HEK293 (cell line): ENCODE measurements around the gene CELF4.

Experiments used
- CTCF ChIA-PET: fragments of 350-600 bp; formaldehyde crosslinking; extraction: SDS; loops from one replicate; lab custom pipeline; 2021; ENCODE audit warnings: antibody characterized with exemption; lab: Yijun Ruan, JAX
- POLR2A ChIA-PET: fragments of 300-600 bp; formaldehyde crosslinking; extraction: SDS; loops from one replicate; lab custom pipeline; 2020; ENCODE audit warnings: antibody characterized with exemption, inconsistent platforms; lab: Yijun Ruan, JAX
- H3K27ac ChIP-seq: fragments of 200-500 bp; sonication (Bioruptor generic); 2 replicates; pipeline ENCODE4 v1.5.1; 2014; ENCODE audit warnings: low read depth, low read length, control low read depth, inconsistent platforms; ENCODE audit errors: extremely low read depth
- H3K36me3 ChIP-seq, 2 experiments: fragments of 200-500 bp in 1 of 2; sonication (Bioruptor generic) in 1 of 2; 1 replicate in 1 of 2; 2 replicates in 1 of 2; pipeline ENCODE4 v1.5.1; 2014 to 2017; ENCODE audit warnings: inconsistent platforms in 2 of 2, low read length in 2 of 2; ENCODE audit not compliant: control insufficient read depth in 2 of 2, insufficient read depth in 1 of 2
- H3K4me1 ChIP-seq: fragments of 200-500 bp; sonication (Bioruptor generic); 2 replicates; pipeline ENCODE4 v1.5.1; 2014; ENCODE audit warnings: mild to moderate bottlenecking, low read length, inconsistent platforms; ENCODE audit not compliant: control insufficient read depth, insufficient read depth
- H3K4me3 ChIP-seq: 2 replicates; pipeline ENCODE4 v1.5.1; 2011; ENCODE audit warnings: low read depth, mild to moderate bottlenecking, control low read depth, low read length, moderate library complexity
- H3K9me3 ChIP-seq: fragments of 200-500 bp; sonication (Bioruptor generic); 2 replicates; pipeline ENCODE4 v1.5.1; 2014; ENCODE audit warnings: low read depth, low read length, inconsistent platforms; ENCODE audit not compliant: control insufficient read depth, insufficient read depth
- GLI2 ChIP-seq: fragments of 450-650 bp; formaldehyde crosslinking; IDR thresholded peaks from 2 replicates; pipeline ENCODE4; 2017; ENCODE audit warnings: missing biosample characterization, missing genetic modification characterization, low read depth, borderline replicate concordance
- GLIS1 ChIP-seq: fragments of 450-650 bp; formaldehyde crosslinking; IDR thresholded peaks from 2 replicates; pipeline ENCODE4 v1.5.1; 2016; ENCODE audit warnings: missing biosample characterization, missing genetic modification characterization
- GLIS2 ChIP-seq: fragments of 450-650 bp; formaldehyde crosslinking; IDR thresholded peaks from 2 replicates; pipeline ENCODE4 v1.5.1; 2016; ENCODE audit warnings: missing biosample characterization, missing genetic modification characterization
- IKZF3 ChIP-seq: fragments of 450-650 bp; IDR thresholded peaks from 2 replicates; pipeline ENCODE4 v1.5.0; 2018; ENCODE audit warnings: missing biosample characterization, mild to moderate bottlenecking, missing genetic modification characterization, moderate library complexity
- KLF1 ChIP-seq: fragments of 450-650 bp; formaldehyde crosslinking; IDR thresholded peaks from 2 replicates; pipeline ENCODE4 v1.5.1; 2016; ENCODE audit warnings: missing biosample characterization, missing genetic modification characterization
- KLF9 ChIP-seq: fragments of 450-650 bp; formaldehyde crosslinking; IDR thresholded peaks from 2 replicates; pipeline ENCODE4 v1.5.1; 2016; ENCODE audit warnings: missing biosample characterization, missing genetic modification characterization, low read depth
- SP2 ChIP-seq: fragments of 450-650 bp; formaldehyde crosslinking; IDR thresholded peaks from 2 replicates; pipeline ENCODE4 v1.5.1; 2016; ENCODE audit warnings: missing biosample characterization, missing genetic modification characterization
- SP3 ChIP-seq: fragments of 450-650 bp; formaldehyde crosslinking; IDR thresholded peaks from 2 replicates; pipeline ENCODE4 v1.5.1; 2016; ENCODE audit warnings: missing biosample characterization, missing genetic modification characterization
- ZEB2 ChIP-seq: fragments of 450-650 bp; formaldehyde crosslinking; IDR thresholded peaks from 2 replicates; pipeline ENCODE4 v1.5.1; 2016; ENCODE audit warnings: missing biosample characterization, missing genetic modification characterization
- ZNF169 ChIP-seq: fragments of 450-650 bp; formaldehyde crosslinking; IDR thresholded peaks from 2 replicates; pipeline ENCODE4 v1.5.1; 2016; ENCODE audit warnings: missing biosample characterization, missing genetic modification characterization
- ZNF19 ChIP-seq: fragments of 450-650 bp; formaldehyde crosslinking; IDR thresholded peaks from 2 replicates; pipeline ENCODE4; 2016; ENCODE audit warnings: missing biosample characterization, missing genetic modification characterization, low read depth
- ZNF23 ChIP-seq: fragments of 450-650 bp; formaldehyde crosslinking; IDR thresholded peaks from 2 replicates; pipeline ENCODE4 v1.5.1; 2016; ENCODE audit warnings: missing biosample characterization, missing genetic modification characterization, borderline replicate concordance
- ZNF350 ChIP-seq: fragments of 450-650 bp; formaldehyde crosslinking; IDR thresholded peaks from 2 replicates; pipeline ENCODE4 v1.5.0; 2017; ENCODE audit warnings: missing biosample characterization, mild to moderate bottlenecking, missing genetic modification characterization
- ZNF366 ChIP-seq: fragments of 450-650 bp; formaldehyde crosslinking; conservative IDR thresholded peaks from 2 replicates; pipeline ENCODE4 v1.5.1; 2016; ENCODE audit warnings: missing biosample characterization, missing genetic modification characterization
- ZNF37A ChIP-seq: fragments of 450-650 bp; IDR thresholded peaks from 2 replicates; pipeline ENCODE4 v1.5.1; 2018; ENCODE audit warnings: missing biosample characterization, missing genetic modification characterization
- ZNF404 ChIP-seq: fragments of 450-650 bp; formaldehyde crosslinking; IDR thresholded peaks from 2 replicates; pipeline ENCODE4 v1.5.1; 2017; ENCODE audit warnings: missing biosample characterization, missing genetic modification characterization
- ZNF426 ChIP-seq: fragments of 450-650 bp; formaldehyde crosslinking; IDR thresholded peaks from 2 replicates; pipeline ENCODE4 v1.5.1; 2017; ENCODE audit warnings: missing biosample characterization, missing genetic modification characterization, mild to moderate bottlenecking, inconsistent platforms, moderate library complexity
- ZNF514 ChIP-seq: fragments of 450-650 bp; formaldehyde crosslinking; IDR thresholded peaks from 2 replicates; pipeline ENCODE4 v1.5.1; 2016; ENCODE audit warnings: missing biosample characterization, missing genetic modification characterization
- ZNF521 ChIP-seq: fragments of 450-650 bp; formaldehyde crosslinking; IDR thresholded peaks from 2 replicates; pipeline ENCODE4 v1.5.1; 2017; ENCODE audit warnings: missing biosample characterization, mild to moderate bottlenecking, missing genetic modification characterization
- ZNF530 ChIP-seq: fragments of 450-650 bp; formaldehyde crosslinking; IDR thresholded peaks from 2 replicates; pipeline ENCODE4 v1.5.1; 2016; ENCODE audit warnings: low read depth, missing biosample characterization, missing genetic modification characterization
- ZNF629 ChIP-seq: fragments of 450-650 bp; formaldehyde crosslinking; IDR thresholded peaks from 2 replicates; pipeline ENCODE4 v1.5.1; 2017; ENCODE audit warnings: missing biosample characterization, missing genetic modification characterization
- ZNF660 ChIP-seq: fragments of 450-650 bp; IDR thresholded peaks from 2 replicates; pipeline ENCODE4 v1.5.1; 2018; ENCODE audit warnings: missing biosample characterization, mild to moderate bottlenecking, missing genetic modification characterization
- ZNF701 ChIP-seq: fragments of 450-650 bp; formaldehyde crosslinking; IDR thresholded peaks from 2 replicates; pipeline ENCODE4 v1.5.1; 2016; ENCODE audit warnings: missing biosample characterization, missing genetic modification characterization
- ZNF837 ChIP-seq: fragments of 450-650 bp; formaldehyde crosslinking; IDR thresholded peaks from 2 replicates; pipeline ENCODE4 v1.5.1; 2016; ENCODE audit warnings: missing biosample characterization, missing genetic modification characterization
- ZSCAN23 ChIP-seq: fragments of 450-650 bp; formaldehyde crosslinking; IDR thresholded peaks from 2 replicates; pipeline ENCODE4 v1.5.1; 2016; ENCODE audit warnings: missing biosample characterization, missing genetic modification characterization
- TF ChIP-seq, protein P1 (sequence below): fragments of 450-650 bp; formaldehyde crosslinking; IDR thresholded peaks from 2 replicates; pipeline ENCODE4 v1.5.1; 2016; ENCODE audit warnings: missing biosample characterization, missing genetic modification characterization
- TF ChIP-seq, protein P2 (sequence below): fragments of 450-650 bp; formaldehyde crosslinking; IDR thresholded peaks from 2 replicates; pipeline ENCODE4 v1.5.1; 2016; ENCODE audit warnings: missing biosample characterization, missing genetic modification characterization
- TF ChIP-seq, protein P3 (sequence below): fragments of 450-650 bp; formaldehyde crosslinking; IDR thresholded peaks from 2 replicates; pipeline ENCODE4 v1.5.1; 2016; ENCODE audit warnings: missing biosample characterization, missing genetic modification characterization

Gene CELF4

GRCh38 chr18:37577051-37577611, 11.5 kb upstream of the CELF4 start:
- ChIA-PET POLR2A (no interaction called here), CTCF (interaction anchor here (1.8 kb wide), 1 partner anchor 14 kb away, joined by 4 read pairs; no protein-coding TSS in a partner anchor)
- Histone ChIP-seq H3K27ac (no peak overlapping the region), H3K9me3 (no peaks in the 10 kb centered on the region), H3K36me3 (no peaks in the 10 kb centered on the region), H3K4me3 (no peak overlapping the region), H3K4me1 (no peaks in the 10 kb centered on the region)
- TF ChIP-seq, protein P1, sequence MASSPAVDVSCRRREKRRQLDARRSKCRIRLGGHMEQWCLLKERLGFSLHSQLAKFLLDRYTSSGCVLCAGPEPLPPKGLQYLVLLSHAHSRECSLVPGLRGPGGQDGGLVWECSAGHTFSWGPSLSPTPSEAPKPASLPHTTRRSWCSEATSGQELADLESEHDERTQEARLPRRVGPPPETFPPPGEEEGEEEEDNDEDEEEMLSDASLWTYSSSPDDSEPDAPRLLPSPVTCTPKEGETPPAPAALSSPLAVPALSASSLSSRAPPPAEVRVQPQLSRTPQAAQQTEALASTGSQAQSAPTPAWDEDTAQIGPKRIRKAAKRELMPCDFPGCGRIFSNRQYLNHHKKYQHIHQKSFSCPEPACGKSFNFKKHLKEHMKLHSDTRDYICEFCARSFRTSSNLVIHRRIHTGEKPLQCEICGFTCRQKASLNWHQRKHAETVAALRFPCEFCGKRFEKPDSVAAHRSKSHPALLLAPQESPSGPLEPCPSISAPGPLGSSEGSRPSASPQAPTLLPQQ, result 0 out of 2 replicates have a peak, but pooled peaks have one; percentile 49
- no peak for TF ChIP-seq ZNF350 (tag by site-specific recombination)
- TF ChIP-seq KLF1 (tag by site-specific recombination), result peak; percentile 35; the same call in 1 of the 2 replicates

- Histone ChIP-seq H3K4me1 (no peaks in the 10 kb centered on the region), H3K9me3 (no peaks in the 10 kb centered on the region), H3K4me3 (no peak overlapping the region), H3K36me3 (no peaks in the 10 kb centered on the region), H3K27ac (no peak overlapping the region)
- ChIA-PET POLR2A (no interaction called here), CTCF (no interaction called here)
- no peak for TF ChIP-seq ZNF837 (tag by site-specific recombination)
- TF ChIP-seq ZNF404, result no peak
- TF ChIP-seq ZNF23 (tag by site-specific recombination), result no peak
- TF ChIP-seq GLIS2 (tag by site-specific recombination), result no peak
- TF ChIP-seq ZSCAN23 (tag by site-specific recombination), result no peak
- no peak for TF ChIP-seq ZNF514 (tag by site-specific recombination)
- no peak for TF ChIP-seq ZNF426 (tag by site-specific recombination)
- no peak for TF ChIP-seq ZEB2 (tag by site-specific recombination)
- TF ChIP-seq, all 188 proteins: peak for 0
Observed at GRCh38 chr18:37575646-37576045, 10.0 kb upstream of the CELF4 start.

GRCh38 chr18:37574113-37574512, 8.5 kb upstream of the CELF4 start:
- ChIA-PET CTCF (no interaction called here), POLR2A (no interaction called here)
- no peaks in the 10 kb centered on the region for H3K36me3 ChIP-seq
- H3K9me3 ChIP-seq, result no peaks in the 10 kb centered on the region
- H3K4me3 ChIP-seq, result no peak overlapping the region
- H3K4me1 ChIP-seq, result no peaks in the 10 kb centered on the region
- no peak overlapping the region for H3K27ac ChIP-seq
- no peak for TF ChIP-seq ZNF37A (tag by site-specific recombination)
- no peak for TF ChIP-seq ZNF521 (tag by site-specific recombination)
- peak; percentile 22; the same call in 1 of the 2 replicates for TF ChIP-seq SP2 (tag by site-specific recombination)
- TF ChIP-seq ZNF530 (tag by site-specific recombination), result no peak
- no peak for TF ChIP-seq ZNF19 (tag by site-specific recombination)
- no peak for TF ChIP-seq ZNF23 (tag by site-specific recombination)
- no peak for TF ChIP-seq ZNF701
- 0 out of 2 replicates have a peak, but pooled peaks have one; percentile 13 for TF ChIP-seq SP3 (tag by site-specific recombination)
- no peak for TF ChIP-seq GLI2 (tag by site-specific recombination)
- TF ChIP-seq, protein P2, sequence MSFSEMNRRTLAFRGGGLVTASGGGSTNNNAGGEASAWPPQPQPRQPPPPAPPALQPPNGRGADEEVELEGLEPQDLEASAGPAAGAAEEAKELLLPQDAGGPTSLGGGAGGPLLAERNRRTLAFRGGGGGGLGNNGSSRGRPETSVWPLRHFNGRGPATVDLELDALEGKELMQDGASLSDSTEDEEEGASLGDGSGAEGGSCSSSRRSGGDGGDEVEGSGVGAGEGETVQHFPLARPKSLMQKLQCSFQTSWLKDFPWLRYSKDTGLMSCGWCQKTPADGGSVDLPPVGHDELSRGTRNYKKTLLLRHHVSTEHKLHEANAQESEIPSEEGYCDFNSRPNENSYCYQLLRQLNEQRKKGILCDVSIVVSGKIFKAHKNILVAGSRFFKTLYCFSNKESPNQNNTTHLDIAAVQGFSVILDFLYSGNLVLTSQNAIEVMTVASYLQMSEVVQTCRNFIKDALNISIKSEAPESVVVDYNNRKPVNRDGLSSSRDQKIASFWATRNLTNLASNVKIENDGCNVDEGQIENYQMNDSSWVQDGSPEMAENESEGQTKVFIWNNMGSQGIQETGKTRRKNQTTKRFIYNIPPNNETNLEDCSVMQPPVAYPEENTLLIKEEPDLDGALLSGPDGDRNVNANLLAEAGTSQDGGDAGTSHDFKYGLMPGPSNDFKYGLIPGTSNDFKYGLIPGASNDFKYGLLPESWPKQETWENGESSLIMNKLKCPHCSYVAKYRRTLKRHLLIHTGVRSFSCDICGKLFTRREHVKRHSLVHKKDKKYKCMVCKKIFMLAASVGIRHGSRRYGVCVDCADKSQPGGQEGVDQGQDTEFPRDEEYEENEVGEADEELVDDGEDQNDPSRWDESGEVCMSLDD, result 0 out of 2 replicates have a peak, but pooled peaks have one; percentile 23
- TF ChIP-seq ZNF169, result no peak
- TF ChIP-seq GLIS1, result peak; percentile 89
- TF ChIP-seq, protein P3, sequence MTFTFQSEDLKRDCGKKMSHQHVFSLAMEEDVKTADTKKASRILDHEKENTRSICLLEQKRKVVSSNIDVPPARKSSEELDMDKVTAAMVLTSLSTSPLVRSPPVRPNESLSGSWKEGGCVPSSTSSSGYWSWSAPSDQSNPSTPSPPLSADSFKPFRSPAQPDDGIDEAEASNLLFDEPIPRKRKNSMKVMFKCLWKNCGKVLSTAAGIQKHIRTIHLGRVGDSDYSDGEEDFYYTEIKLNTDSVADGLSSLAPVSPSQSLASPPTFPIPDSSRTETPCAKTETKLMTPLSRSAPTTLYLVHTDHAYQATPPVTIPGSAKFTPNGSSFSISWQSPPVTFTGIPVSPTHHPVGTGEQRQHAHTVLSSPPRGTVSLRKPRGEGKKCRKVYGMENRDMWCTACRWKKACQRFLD (tag by site-specific recombination), result no peak
- TF ChIP-seq ZNF660, result no peak
- peak; percentile 57; the same call in 1 of the 2 replicates for TF ChIP-seq ZNF366
- TF ChIP-seq IKZF3 (tag by site-specific recombination), result no peak
- peak; percentile 73 for TF ChIP-seq ZNF629 (tag by site-specific recombination)
- 0 out of 2 replicates have a peak, but pooled peaks have one; percentile 19 for TF ChIP-seq KLF9 (tag by site-specific recombination)
